Panc1 (cell line): Measurements from ENCODE around the gene ACAD8. TPM values are rescaled to one million over a fixed set of nuclear protein-coding genes. Genes with fewer than 3 reads are reported as not detected.

ENCODE experiments used
- ATAC-seq: fragments of 200-7000 bp; cut with Tn5 transposase; 2 replicates; pipeline ENCODE4 v1.9.1; 2020; ENCODE audit warnings: mild to moderate bottlenecking, moderate library complexity
- BruUV-seq: library from RNA; stranded (reverse); fragments of 400-500 nt; replicated peaks from 2 replicates; lab custom pipeline; 2021; lab: Mats Ljungman, UMichigan
- CTCF ChIA-PET: fragments of 300-600 bp; sonication (Branson Sonifier 250); formaldehyde crosslinking; loops from one replicate; lab custom pipeline; 2022; ENCODE audit warnings: antibody characterized with exemption; lab: Charles Lee
- POLR2A ChIA-PET: fragments of 300-600 bp; sonication (Branson Sonifier 250); formaldehyde crosslinking; loops from one replicate; lab custom pipeline; 2022; ENCODE audit warnings: antibody characterized with exemption; lab: Charles Lee
- DNase-seq: peaks from one replicate; pipeline ENCODE4 v3.0.0-alpha.2; 2010; ENCODE audit warnings: low read depth, low spot score
- H3K27ac ChIP-seq: 2 replicates; pipeline ENCODE4 v1.5.1; 2011; ENCODE audit warnings: mild to moderate bottlenecking, low read length, inconsistent platforms
- H3K27me3 ChIP-seq: fragments of 200-500 bp; sonication (Bioruptor generic); 2 replicates; pipeline ENCODE4 v1.6.0; 2014; ENCODE audit warnings: low read length, inconsistent platforms; ENCODE audit not compliant: control insufficient read depth, insufficient read depth
- H3K36me3 ChIP-seq: fragments of 200-500 bp; sonication (Bioruptor generic); 2 replicates; pipeline ENCODE4 v1.5.1; 2014; ENCODE audit warnings: inconsistent platforms, mild to moderate bottlenecking, low read length, moderate library complexity; ENCODE audit not compliant: control insufficient read depth, insufficient read depth
- H3K4me1 ChIP-seq: 2 replicates; pipeline ENCODE4 v1.5.1; 2011; ENCODE audit warnings: inconsistent platforms, mild to moderate bottlenecking, low read length, moderate library complexity; ENCODE audit not compliant: control insufficient read depth, insufficient read depth
- H3K4me3 ChIP-seq, 2 experiments: 2 replicates each; pipeline ENCODE4 v1.5.1; 2011 to 2012; ENCODE audit warnings: low read depth in 2 of 2, low read length in 2 of 2, mild to moderate bottlenecking in 2 of 2, inconsistent platforms in 1 of 2, moderate library complexity in 1 of 2
- H3K9me3 ChIP-seq: fragments of 200-500 bp; sonication (Bioruptor generic); 2 replicates; pipeline ENCODE4 v1.5.1; 2014; ENCODE audit warnings: low read depth, mild to moderate bottlenecking, inconsistent platforms, low read length, moderate library complexity; ENCODE audit not compliant: control insufficient read depth, insufficient read depth
- CTCF ChIP-seq: fragments of 450-650 bp; IDR thresholded peaks from 2 replicates; pipeline ENCODE4 v1.5.1; 2017; ENCODE audit warnings: mild to moderate bottlenecking
- POLR2AphosphoS5 ChIP-seq: IDR thresholded peaks from 2 replicates; pipeline ENCODE4 v1.6.1; 2012; ENCODE audit warnings: mild to moderate bottlenecking, low read depth, low read length, moderate library complexity
- REST ChIP-seq, 2 experiments: IDR thresholded peaks; 2 replicates each; pipeline ENCODE4 v1.6.1; 2011 to 2012; ENCODE audit warnings: low read depth in 2 of 2, control low read depth in 1 of 2, low read length in 1 of 2, mild to moderate bottlenecking in 1 of 2, moderate library complexity in 1 of 2; ENCODE audit not compliant: insufficient read depth in 1 of 2
- SIN3A ChIP-seq: IDR thresholded peaks from 2 replicates; pipeline ENCODE4 v1.6.1; 2012; ENCODE audit warnings: low read depth, mild to moderate bottlenecking, low read length, moderate library complexity, borderline replicate concordance; ENCODE audit not compliant: insufficient read depth
- TCF7L2 ChIP-seq: IDR thresholded peaks from 2 replicates; pipeline ENCODE4 v1.6.1; 2011; ENCODE audit warnings: mild to moderate bottlenecking, low read depth, low read length, inconsistent platforms
- in situ Hi-C: cut with HindIII; loops from 2 replicates; pipeline ENCODE4 v1.10.0; 2016; ENCODE audit warnings: low sequenced_read_pairs, low pct_unique_long_range_greater_than_20kb
- intact Hi-C: fragments of 100-400 bp; cut with micrococcal nuclease; formaldehyde crosslinking; loops from one replicate; pipeline ENCODE4 v1.10.0; 2022; ENCODE audit not compliant: unreplicated experiment
- total RNA-seq: library from RNA; stranded (reverse); gene quantifications from one replicate; pipeline ENCODE4 v1.2.1, GENCODE V29; 2021; ENCODE audit not compliant: unreplicated experiment

ACAD8 gene
- total RNA-seq, 1 experiment from 2014 or later: 28.4 TPM

- no peak for TF ChIP-seq POLR2AphosphoS5
- no peak for TF ChIP-seq SIN3A
- TF ChIP-seq REST (IDR thresholded peaks at IDR 0.05; ENCODE audit: insufficient read depth in 1 of 2, low read depth in 2 of 2, low read length in 1 of 2): no peak
- TF ChIP-seq TCF7L2: no peak
- no peak for TF ChIP-seq CTCF
- POLR2A ChIA-PET: no interaction called here
- H3K9me3 ChIP-seq: no peaks in the 10 kb centered on the region
- no TSS peak for BruUV-seq
- H3K27ac ChIP-seq: no peak overlapping the region
- H3K36me3 ChIP-seq: no peaks in the 10 kb centered on the region; the same call in 1 of the 2 replicates
- H3K27me3 ChIP-seq: no peaks in the 10 kb centered on the region
- in situ Hi-C loops: no loop called here
- no peak for DNase-seq
- intact Hi-C loops: no loop called here
- CTCF ChIA-PET: interaction anchor here (0.6 kb wide), 1 partner anchor 46 kb away, joined by 4 read pairs; no protein-coding TSS in a partner anchor
- H3K4me1 ChIP-seq: peaks cover 20% of the 10 kb centered on the region
- no peak overlapping the region for H3K4me3 ChIP-seq
- ATAC-seq: no peak
Measured at GRCh38 chr11:134228625-134229024, 24.7 kb upstream of the ACAD8 start.

- BruUV-seq: no TSS peak
- ATAC-seq: no peak
- ChIA-PET CTCF (interaction anchor here (0.6 kb wide), 1 partner anchor 45 kb away, joined by 4 read pairs; no protein-coding TSS in a partner anchor), POLR2A (no interaction called here)
- H3K4me3 ChIP-seq: no peak overlapping the region
- H3K27ac ChIP-seq: no peak overlapping the region
- DNase-seq: no peak
- TF ChIP-seq SIN3A: no peak
- no peak for TF ChIP-seq REST (IDR thresholded peaks at IDR 0.05; ENCODE audit: insufficient read depth in 1 of 2, low read depth in 2 of 2, low read length in 1 of 2)
- TF ChIP-seq POLR2AphosphoS5: no peak
- TF ChIP-seq TCF7L2: no peak
- in situ Hi-C loops (no loop called here), intact Hi-C loops (no loop called here)
- no peaks in the 10 kb centered on the region for H3K9me3 ChIP-seq
- H3K4me1 ChIP-seq: peaks cover 20% of the 10 kb centered on the region
- no peaks in the 10 kb centered on the region for H3K27me3 ChIP-seq
- no peaks in the 10 kb centered on the region; the same call in 1 of the 2 replicates for H3K36me3 ChIP-seq
Measured at GRCh38 chr11:134229126-134229790, 24.1 kb upstream of the ACAD8 start.
